ENCODE results near the gene SMTN.

DNA sequence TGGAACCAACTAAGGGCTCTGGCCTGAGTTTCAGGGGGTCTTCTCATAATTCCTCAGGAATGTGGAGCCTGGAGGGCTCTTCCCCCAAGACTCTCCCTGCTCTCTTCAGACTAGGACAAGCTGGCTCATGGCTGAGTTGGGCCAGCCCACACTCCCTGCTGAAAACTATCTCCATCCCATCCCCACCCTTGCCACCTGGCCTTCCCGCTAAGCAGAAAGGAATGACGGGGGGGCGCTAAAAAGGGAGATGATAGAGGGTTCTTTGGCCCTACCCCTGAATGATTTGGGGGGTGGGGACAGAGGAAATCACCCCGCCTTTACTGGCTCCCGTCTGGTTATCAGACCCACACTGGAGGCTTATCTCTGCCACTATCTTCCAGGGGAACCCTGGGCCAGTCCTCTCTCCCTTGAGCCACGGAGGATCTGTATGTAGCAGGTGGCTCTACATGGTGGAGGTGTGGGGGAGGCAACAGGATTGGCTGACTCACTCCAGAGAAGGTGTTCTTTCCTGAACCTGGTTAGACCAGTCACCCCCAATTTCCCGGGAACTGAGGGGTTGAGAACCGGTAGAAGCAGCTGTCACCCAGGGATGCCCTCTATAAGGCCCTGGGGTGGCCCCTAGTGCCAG is 5.7 kb downstream of the SMTN start:
- TF ChIP-seq, protein P1, sequence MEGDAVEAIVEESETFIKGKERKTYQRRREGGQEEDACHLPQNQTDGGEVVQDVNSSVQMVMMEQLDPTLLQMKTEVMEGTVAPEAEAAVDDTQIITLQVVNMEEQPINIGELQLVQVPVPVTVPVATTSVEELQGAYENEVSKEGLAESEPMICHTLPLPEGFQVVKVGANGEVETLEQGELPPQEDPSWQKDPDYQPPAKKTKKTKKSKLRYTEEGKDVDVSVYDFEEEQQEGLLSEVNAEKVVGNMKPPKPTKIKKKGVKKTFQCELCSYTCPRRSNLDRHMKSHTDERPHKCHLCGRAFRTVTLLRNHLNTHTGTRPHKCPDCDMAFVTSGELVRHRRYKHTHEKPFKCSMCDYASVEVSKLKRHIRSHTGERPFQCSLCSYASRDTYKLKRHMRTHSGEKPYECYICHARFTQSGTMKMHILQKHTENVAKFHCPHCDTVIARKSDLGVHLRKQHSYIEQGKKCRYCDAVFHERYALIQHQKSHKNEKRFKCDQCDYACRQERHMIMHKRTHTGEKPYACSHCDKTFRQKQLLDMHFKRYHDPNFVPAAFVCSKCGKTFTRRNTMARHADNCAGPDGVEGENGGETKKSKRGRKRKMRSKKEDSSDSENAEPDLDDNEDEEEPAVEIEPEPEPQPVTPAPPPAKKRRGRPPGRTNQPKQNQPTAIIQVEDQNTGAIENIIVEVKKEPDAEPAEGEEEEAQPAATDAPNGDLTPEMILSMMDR (IDR thresholded peaks at IDR 0.05), result no peak
- no peak for TF ChIP-seq POLR2A (IDR thresholded peaks at IDR 0.05)

Measured in breast epithelium (tissue), 3 donors.